Measurements from ENCODE around the gene HADHA.
"Not testable (repeated sequence)": the region's sequence is repeated elsewhere in the genome, so short reads cannot be mapped to it uniquely, and the experiment has no call there.

Gene HADHA

DNA sequence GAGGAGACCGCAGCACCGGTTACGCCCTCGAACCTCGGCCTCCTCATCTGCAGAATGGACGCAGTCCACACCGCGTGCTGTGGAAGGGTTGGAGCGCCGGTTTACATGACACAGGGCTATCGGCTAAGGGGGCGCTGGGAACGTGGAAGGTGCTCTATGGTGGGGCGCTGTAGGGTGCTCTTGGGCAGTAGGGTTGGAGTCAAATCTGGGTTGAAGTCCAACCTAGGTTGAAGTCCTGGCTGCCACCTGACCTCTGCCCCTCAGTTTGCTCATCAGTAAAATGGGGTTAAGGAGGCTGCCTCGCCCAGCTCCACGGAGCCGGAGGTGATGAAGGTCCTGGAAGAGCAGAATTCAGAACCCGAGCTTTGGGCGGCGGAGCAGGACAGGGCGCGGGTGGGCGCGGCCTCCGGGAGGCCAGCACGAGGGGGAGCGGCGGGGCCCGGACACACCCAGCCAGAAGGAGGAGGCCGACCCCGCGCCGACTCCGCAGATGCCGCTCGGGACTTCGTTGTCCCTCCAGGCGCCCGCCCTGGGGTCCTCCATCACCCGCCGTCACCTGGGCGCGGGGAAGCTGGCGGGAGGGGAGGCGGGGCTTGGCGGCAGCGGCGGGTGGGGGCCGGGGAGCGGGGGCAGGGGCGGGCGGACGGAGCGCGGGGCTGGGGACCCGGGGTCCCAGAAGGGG is 72.1 kb downstream of the HADHA start:
- DNase-seq (ENCODE audit: extremely low spot score) = peak; percentile 51
- no peak for TF ChIP-seq HDGF (IDR thresholded peaks at IDR 0.05; ENCODE audit: borderline replicate concordance)
- no peak for TF ChIP-seq LEF1 (IDR thresholded peaks at IDR 0.05; ENCODE audit: borderline replicate concordance)
- TF ChIP-seq SP1 (IDR thresholded peaks at IDR 0.05) = no peak
- TF ChIP-seq FOXM1 (IDR thresholded peaks at IDR 0.05; ENCODE audit: borderline replicate concordance) = no peak
- no peak for TF ChIP-seq ARNT (IDR thresholded peaks at IDR 0.05)
- ChIA-PET POLR2A (no interaction called here), CTCF (no interaction called here)

DNA sequence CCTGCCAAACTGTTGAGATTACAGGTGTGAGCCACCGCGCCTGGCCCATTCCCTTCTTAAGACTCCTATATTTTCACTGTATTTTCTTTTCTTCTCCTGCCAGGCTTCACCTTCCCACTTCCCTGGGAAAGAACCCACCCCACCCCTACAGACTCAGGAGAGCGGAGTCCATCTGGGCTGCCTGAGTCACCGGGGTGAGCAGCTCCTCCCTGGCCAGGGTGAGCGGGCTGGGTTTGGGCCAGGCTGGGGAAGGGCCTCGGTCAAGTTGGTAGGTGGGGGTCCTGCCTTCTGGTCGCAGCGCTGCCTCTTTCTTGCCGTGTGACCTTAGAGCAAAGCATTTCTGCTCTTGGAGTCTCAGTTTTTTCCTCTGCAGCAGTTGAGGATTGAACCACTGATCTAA is 73.6 kb downstream of the HADHA start:
- no peak for DNase-seq (ENCODE audit: extremely low spot score)
- CTCF ChIA-PET = no interaction called here
- POLR2A ChIA-PET = no interaction called here
- TF ChIP-seq HDGF (IDR thresholded peaks at IDR 0.05; ENCODE audit: borderline replicate concordance) (no peak), NFRKB (IDR thresholded peaks at IDR 0.05) (no peak)

DNA sequence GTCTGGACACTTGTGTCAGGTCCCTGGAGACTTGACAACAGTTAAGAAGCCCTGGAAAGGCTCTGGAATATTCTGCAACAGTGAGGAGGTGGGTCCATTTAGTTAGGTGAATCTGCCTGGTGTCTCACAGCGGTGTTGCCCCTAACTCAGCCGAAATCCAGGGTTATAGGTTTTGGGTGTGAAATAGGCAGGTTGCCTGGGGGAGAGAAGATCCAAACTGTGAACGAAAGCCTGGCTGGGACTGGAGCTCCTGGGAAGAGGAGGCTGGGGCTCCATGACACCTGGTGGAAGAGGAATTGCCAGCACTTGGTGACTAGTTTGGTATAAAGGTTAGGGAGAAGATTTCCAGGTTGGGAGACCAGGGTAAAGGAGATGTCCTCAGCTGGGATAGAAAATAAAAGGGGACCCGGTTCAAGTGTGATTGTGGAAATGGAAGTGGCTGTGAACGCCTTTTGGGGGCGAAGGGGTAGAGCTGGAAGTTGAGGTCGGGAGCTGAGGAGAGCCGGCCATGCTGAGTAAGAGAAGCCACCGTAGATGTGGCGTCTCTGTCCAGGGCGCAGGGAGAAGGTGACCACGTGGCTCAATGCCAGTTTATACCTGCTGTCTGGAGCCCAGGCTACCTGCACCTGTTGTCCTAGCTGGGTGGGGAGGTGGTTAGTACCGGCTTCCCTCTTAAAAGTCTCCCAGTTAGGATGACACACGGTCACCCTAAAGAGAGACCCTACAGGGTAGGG is 74.6 kb downstream of the HADHA start:
- TF ChIP-seq LEF1 (IDR thresholded peaks at IDR 0.05; ENCODE audit: borderline replicate concordance) = no peak
- no peak for TF ChIP-seq FOXK2 (IDR thresholded peaks at IDR 0.05)
- no peak for TF ChIP-seq HDGF (IDR thresholded peaks at IDR 0.05; ENCODE audit: borderline replicate concordance)
- TF ChIP-seq, protein P1, sequence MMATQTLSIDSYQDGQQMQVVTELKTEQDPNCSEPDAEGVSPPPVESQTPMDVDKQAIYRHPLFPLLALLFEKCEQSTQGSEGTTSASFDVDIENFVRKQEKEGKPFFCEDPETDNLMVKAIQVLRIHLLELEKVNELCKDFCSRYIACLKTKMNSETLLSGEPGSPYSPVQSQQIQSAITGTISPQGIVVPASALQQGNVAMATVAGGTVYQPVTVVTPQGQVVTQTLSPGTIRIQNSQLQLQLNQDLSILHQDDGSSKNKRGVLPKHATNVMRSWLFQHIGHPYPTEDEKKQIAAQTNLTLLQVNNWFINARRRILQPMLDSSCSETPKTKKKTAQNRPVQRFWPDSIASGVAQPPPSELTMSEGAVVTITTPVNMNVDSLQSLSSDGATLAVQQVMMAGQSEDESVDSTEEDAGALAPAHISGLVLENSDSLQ (IDR thresholded peaks at IDR 0.05) = no peak
- TF ChIP-seq SUZ12 (IDR thresholded peaks at IDR 0.05) = no peak
- ChIA-PET CTCF (interaction anchor here (0.6 kb wide), 1 partner anchor 264 kb away, joined by 3 read pairs; no protein-coding TSS in a partner anchor), POLR2A (no interaction called here)
- DNase-seq (ENCODE audit: extremely low spot score) = no peak

DNA sequence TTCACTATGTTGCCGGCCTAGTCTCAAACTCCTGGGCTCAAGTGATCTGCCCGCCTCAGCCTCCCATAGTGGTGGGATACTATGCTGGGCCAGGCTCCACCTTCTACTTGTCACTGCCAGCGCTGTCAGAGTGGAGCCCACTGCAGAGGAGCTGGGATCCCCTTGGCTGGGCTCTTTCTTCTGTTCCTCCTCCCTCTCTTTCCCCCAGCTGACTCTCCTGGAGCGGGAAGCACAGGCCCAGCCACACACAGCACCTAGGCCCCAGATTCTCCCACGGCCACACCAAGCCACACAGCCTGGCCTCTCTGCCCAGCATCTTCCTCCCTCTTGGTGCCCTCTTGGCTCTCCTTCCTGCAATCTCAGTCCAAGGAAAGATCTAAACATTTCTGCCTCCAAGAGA is 75.2 kb downstream of the HADHA start:
- no peak for DNase-seq (ENCODE audit: extremely low spot score)
- no peak for TF ChIP-seq FOXA1 (IDR thresholded peaks at IDR 0.05)
- no peak for TF ChIP-seq LEF1 (IDR thresholded peaks at IDR 0.05; ENCODE audit: borderline replicate concordance)
- no peak for TF ChIP-seq NFRKB (IDR thresholded peaks at IDR 0.05)
- no peak for TF ChIP-seq L3MBTL2 (conservative IDR thresholded peaks at IDR 0.05)
- TF ChIP-seq CTBP1 (IDR thresholded peaks at IDR 0.05; ENCODE audit: borderline replicate concordance) = no peak
- TF ChIP-seq BHLHE40 (IDR thresholded peaks at IDR 0.05; ENCODE audit: borderline replicate concordance) = no peak
- TF ChIP-seq HDGF (IDR thresholded peaks at IDR 0.05; ENCODE audit: borderline replicate concordance) = no peak
- TF ChIP-seq, protein P1 (IDR thresholded peaks at IDR 0.05) = no peak
- no peak for TF ChIP-seq FOXM1 (IDR thresholded peaks at IDR 0.05; ENCODE audit: borderline replicate concordance)
- no peak for TF ChIP-seq ARNT (IDR thresholded peaks at IDR 0.05)
- ChIA-PET POLR2A (no interaction called here), CTCF (no interaction called here)

GRCh38 chr2:26168785-26169184 is 75.6 kb downstream of the HADHA start:
- ChIA-PET CTCF (no interaction called here), POLR2A (no interaction called here)
- no peak for DNase-seq (ENCODE audit: extremely low spot score)
- TF ChIP-seq SUZ12 (IDR thresholded peaks at IDR 0.05) (no peak), HDGF (IDR thresholded peaks at IDR 0.05; ENCODE audit: borderline replicate concordance) (no peak), BHLHE40 (IDR thresholded peaks at IDR 0.05; ENCODE audit: borderline replicate concordance) (no peak), LEF1 (IDR thresholded peaks at IDR 0.05; ENCODE audit: borderline replicate concordance) (no peak), ZNF384 (IDR thresholded peaks at IDR 0.05) (no peak), FOXM1 (IDR thresholded peaks at IDR 0.05; ENCODE audit: borderline replicate concordance) (no peak), NFRKB (IDR thresholded peaks at IDR 0.05) (no peak), ELF4 (IDR thresholded peaks at IDR 0.05) (no peak), SP1 (IDR thresholded peaks at IDR 0.05) (no peak), TARDBP (IDR thresholded peaks at IDR 0.05) (no peak)

DNA sequence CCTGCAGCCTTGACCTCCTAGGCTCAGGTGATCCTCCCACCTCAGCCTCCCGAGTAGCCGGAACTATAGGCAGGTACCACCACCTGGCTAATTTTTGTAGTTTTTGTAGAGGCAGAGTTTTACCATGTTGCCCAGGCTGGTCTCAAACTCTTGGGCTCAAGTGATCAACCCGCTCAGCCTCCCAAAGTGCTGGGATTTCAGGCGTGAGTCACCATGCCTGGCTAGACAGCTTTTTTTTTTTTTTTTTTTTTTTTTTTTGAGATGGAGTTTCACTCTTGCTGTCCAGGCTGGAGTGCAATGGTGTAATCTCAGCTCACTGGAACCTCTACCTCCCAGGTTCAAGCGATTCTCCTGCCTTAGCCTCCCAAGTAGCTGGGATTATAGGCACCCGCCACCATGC is 77.9 kb downstream of the HADHA start:
- DNase-seq (ENCODE audit: extremely low spot score) = not testable (repeated sequence)
- CTCF ChIA-PET = interaction anchor here (0.6 kb wide), 1 partner anchor 144 kb away, joined by 4 read pairs; no protein-coding TSS in a partner anchor

GRCh38 chr2:26165403-26165802 is 79.0 kb downstream of the HADHA start:
- CTCF ChIA-PET = interaction anchor here (0.6 kb wide), 1 partner anchor 222 kb away, joined by 6 read pairs; no protein-coding TSS in a partner anchor
- no peak for DNase-seq (ENCODE audit: extremely low spot score)
- TF ChIP-seq ZNF384 (IDR thresholded peaks at IDR 0.05) (no peak), HDGF (IDR thresholded peaks at IDR 0.05; ENCODE audit: borderline replicate concordance) (no peak), NFRKB (IDR thresholded peaks at IDR 0.05) (no peak), SUZ12 (IDR thresholded peaks at IDR 0.05) (no peak), FOXK2 (IDR thresholded peaks at IDR 0.05) (no peak), SP1 (IDR thresholded peaks at IDR 0.05) (no peak), FOXM1 (IDR thresholded peaks at IDR 0.05; ENCODE audit: borderline replicate concordance) (no peak), CTBP1 (IDR thresholded peaks at IDR 0.05; ENCODE audit: borderline replicate concordance) (no peak)
- POLR2A ChIA-PET = no interaction called here

More for the DNA sequence above, 77.9 kb downstream of the HADHA start:
- POLR2A ChIA-PET = not testable (repeated sequence)

Data from HEK293T (cell line).